Measurements from ENCODE around the gene MMP21.

MMP21 gene

DNA sequence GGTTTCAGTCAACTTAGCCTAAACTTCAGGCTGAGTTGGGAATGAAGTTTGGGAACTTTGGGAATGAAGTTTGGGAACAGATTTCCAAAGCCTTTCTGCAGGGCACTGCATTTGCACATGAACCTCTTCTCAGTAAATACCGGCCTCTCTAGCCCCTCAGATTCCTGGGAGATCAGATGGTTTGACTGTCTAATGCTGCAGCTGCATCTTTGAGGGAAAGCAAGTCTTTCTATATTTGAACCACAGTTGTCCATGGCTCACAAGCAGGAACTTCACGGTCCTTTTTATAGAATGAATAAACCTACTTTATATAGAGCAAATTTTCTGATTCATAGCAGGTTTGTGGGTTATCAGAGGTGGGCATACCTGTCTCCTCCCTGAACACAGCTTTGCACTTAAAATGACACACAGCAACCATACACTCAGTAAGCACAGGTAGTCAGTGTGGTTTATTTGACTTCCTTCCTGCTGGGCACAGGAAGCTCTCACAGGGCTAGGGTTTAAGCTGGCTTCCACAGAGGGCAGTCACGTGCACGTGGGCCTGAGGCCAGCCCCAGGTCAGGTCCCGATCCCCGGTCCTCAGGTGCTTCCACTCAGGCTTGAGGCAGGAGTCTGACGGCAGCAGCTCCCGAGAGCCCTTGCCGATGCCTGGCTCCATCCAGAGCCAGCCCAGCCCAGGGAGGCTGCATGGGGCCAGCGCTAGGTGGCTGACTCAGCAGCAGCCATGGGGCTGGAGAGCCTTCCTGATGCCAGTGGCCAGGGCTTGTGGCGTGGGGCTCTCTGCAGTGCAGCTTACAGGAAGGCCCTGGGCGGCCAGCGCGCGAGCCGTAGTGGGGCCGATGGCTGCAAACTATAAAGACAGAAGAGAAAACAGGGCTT is 12.8 kb upstream of the MMP21 start:
- TF ChIP-seq SUZ12 (IDR thresholded peaks at IDR 0.05; ENCODE audit: extremely low read depth, insufficient read depth, insufficient read length) (no peak), ZNF274 (IDR thresholded peaks at IDR 0.05; ENCODE audit: low read depth, low read length) (no peak), YY1 (IDR thresholded peaks at IDR 0.05; ENCODE audit: insufficient read depth, insufficient read length) (no peak)
- H3K4me3 ChIP-seq (ENCODE audit: insufficient read length, low read depth), result no peak overlapping the region
- no peaks in the 10 kb centered on the region for H3K9me3 ChIP-seq (ENCODE audit: insufficient read depth, low read length)
- no peak overlapping the region for H3K9ac ChIP-seq (ENCODE audit: insufficient read length, low read depth)
- H3K4me1 ChIP-seq (ENCODE audit: insufficient read depth, insufficient read length), result no peaks in the 10 kb centered on the region
- H3K27me3 ChIP-seq (ENCODE audit: insufficient read depth, insufficient read length), result no peaks in the 10 kb centered on the region
- DNase-seq (ENCODE audit: low read depth, low spot score), result no peak
- H3K36me3 ChIP-seq (ENCODE audit: insufficient read depth, insufficient read length, low read length), result peaks cover 30% of the 10 kb centered on the region

DNA sequence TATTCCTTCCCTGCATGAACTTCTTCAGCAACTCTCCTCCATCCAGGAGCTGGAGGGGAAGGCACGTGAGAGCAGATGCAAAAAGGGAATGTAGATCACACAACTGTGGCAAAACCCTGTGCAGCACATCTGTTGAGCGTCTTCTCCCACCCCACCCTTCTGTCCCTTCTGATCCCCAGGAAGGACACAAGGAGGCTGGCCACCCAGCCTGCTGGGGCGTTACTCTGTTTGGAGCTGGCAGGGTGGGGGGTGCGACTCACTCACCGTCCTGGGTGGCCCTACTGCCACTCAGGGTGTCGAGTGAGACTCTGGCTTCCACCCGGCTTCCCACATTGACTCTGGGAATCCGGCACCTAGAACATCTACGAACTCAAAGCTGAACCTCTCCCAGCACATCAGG is 10.2 kb upstream of the MMP21 start:
- H3K4me3 ChIP-seq (ENCODE audit: insufficient read length, low read depth), result no peak overlapping the region
- H3K9me3 ChIP-seq (ENCODE audit: insufficient read depth, low read length), result no peaks in the 10 kb centered on the region
- no peak overlapping the region for H3K9ac ChIP-seq (ENCODE audit: insufficient read length, low read depth)
- peaks cover 17% of the 10 kb centered on the region for H3K36me3 ChIP-seq (ENCODE audit: insufficient read depth, insufficient read length, low read length)
- no peak for TF ChIP-seq ZNF274 (IDR thresholded peaks at IDR 0.05; ENCODE audit: low read depth, low read length)
- TF ChIP-seq SUZ12 (IDR thresholded peaks at IDR 0.05; ENCODE audit: extremely low read depth, insufficient read depth, insufficient read length), result no peak
- no peak for TF ChIP-seq YY1 (IDR thresholded peaks at IDR 0.05; ENCODE audit: insufficient read depth, insufficient read length)
- no peaks in the 10 kb centered on the region for H3K27me3 ChIP-seq (ENCODE audit: insufficient read depth, insufficient read length)
- no peak for DNase-seq (ENCODE audit: low read depth, low spot score)
- H3K4me1 ChIP-seq (ENCODE audit: insufficient read depth, insufficient read length), result peaks cover 2% of the 10 kb centered on the region

DNA sequence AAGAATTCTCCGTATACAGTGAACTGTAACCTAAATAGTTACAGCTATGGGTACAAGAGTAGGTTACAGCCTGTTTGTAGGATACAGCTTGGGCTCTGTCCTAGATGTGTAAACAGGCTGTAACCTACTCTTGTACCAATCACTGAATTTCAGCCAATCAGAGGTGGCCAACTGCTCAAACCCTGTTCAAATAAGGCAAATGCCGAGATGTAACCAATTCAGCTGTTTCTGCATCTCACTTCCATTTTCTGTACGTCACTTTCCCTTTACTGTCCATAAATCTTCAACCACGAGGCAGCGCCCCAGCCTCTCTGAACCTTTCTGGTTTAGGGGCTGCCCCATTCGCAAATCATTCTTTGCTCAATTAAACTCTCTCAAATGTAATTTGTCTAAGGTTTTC is 8.3 kb upstream of the MMP21 start:
- H3K36me3 ChIP-seq (ENCODE audit: insufficient read depth, insufficient read length, low read length), result peaks cover 9% of the 10 kb centered on the region
- peaks cover 2% of the 10 kb centered on the region for H3K4me1 ChIP-seq (ENCODE audit: insufficient read depth, insufficient read length)
- no peak overlapping the region for H3K9ac ChIP-seq (ENCODE audit: insufficient read length, low read depth)
- no peak overlapping the region for H3K4me3 ChIP-seq (ENCODE audit: insufficient read length, low read depth)
- no peak for TF ChIP-seq ZNF274 (IDR thresholded peaks at IDR 0.05; ENCODE audit: low read depth, low read length)
- no peak for TF ChIP-seq YY1 (IDR thresholded peaks at IDR 0.05; ENCODE audit: insufficient read depth, insufficient read length)
- TF ChIP-seq SUZ12 (IDR thresholded peaks at IDR 0.05; ENCODE audit: extremely low read depth, insufficient read depth, insufficient read length), result no peak
- H3K27me3 ChIP-seq (ENCODE audit: insufficient read depth, insufficient read length), result no peaks in the 10 kb centered on the region
- no peak for DNase-seq (ENCODE audit: low read depth, low spot score)
- no peaks in the 10 kb centered on the region for H3K9me3 ChIP-seq (ENCODE audit: insufficient read depth, low read length)

DNA sequence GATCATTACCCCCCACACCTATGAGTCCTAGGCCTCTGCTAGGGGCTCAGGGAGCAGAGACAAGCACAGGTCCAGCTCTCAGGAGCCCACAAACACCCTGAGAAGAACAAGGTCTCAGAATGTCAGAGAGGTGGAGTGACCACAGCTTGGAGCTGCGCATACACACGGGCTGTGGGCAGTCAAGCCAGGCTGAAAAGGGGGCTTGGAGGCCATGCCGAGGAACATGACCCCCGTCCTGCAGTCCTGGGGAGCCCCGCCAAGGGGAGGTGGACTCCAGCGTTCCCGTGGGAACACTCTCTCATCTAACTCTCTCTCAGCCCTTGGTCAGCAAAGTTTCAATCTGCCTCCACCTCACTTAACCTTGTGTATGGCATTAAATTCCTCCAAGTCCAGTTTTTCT is 7.8 kb upstream of the MMP21 start:
- Histone ChIP-seq H3K27me3 (ENCODE audit: insufficient read depth, insufficient read length) (no peaks in the 10 kb centered on the region), H3K4me1 (ENCODE audit: insufficient read depth, insufficient read length) (peaks cover 2% of the 10 kb centered on the region), H3K4me3 (ENCODE audit: insufficient read length, low read depth) (no peak overlapping the region), H3K9me3 (ENCODE audit: insufficient read depth, low read length) (no peaks in the 10 kb centered on the region), H3K9ac (ENCODE audit: insufficient read length, low read depth) (no peak overlapping the region), H3K36me3 (ENCODE audit: insufficient read depth, insufficient read length, low read length) (peaks cover 3% of the 10 kb centered on the region)
- no peak for DNase-seq (ENCODE audit: low read depth, low spot score)
- TF ChIP-seq YY1 (IDR thresholded peaks at IDR 0.05; ENCODE audit: insufficient read depth, insufficient read length), result no peak
- TF ChIP-seq ZNF274 (IDR thresholded peaks at IDR 0.05; ENCODE audit: low read depth, low read length), result no peak
- no peak for TF ChIP-seq SUZ12 (IDR thresholded peaks at IDR 0.05; ENCODE audit: extremely low read depth, insufficient read depth, insufficient read length)

DNA sequence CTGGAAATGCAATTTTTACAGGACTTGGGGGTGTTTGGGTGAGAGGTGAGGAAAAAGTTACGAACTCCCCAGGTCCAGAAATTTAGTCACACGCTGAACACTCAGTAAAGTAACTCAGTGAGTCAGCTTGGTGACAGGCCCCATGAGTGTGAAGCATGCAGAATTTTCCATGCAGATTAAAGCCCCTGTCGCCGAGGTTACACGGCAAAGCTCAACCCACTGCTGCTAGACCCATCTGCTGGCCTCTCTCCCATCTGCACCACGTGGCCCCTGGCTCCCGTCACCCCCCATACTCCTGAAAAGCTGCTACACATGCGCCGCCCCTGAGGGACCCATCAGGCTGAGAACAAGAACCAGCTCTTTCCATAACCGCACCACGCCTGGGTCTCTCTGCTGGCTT is 7.0 kb upstream of the MMP21 start:
- Histone ChIP-seq H3K36me3 (ENCODE audit: insufficient read depth, insufficient read length, low read length) (peaks cover under 1% of the 10 kb centered on the region), H3K4me3 (ENCODE audit: insufficient read length, low read depth) (no peak overlapping the region), H3K9me3 (ENCODE audit: insufficient read depth, low read length) (no peaks in the 10 kb centered on the region), H3K9ac (ENCODE audit: insufficient read length, low read depth) (no peak overlapping the region), H3K27me3 (ENCODE audit: insufficient read depth, insufficient read length) (no peaks in the 10 kb centered on the region), H3K4me1 (ENCODE audit: insufficient read depth, insufficient read length) (peaks cover 2% of the 10 kb centered on the region)
- DNase-seq (ENCODE audit: low read depth, low spot score), result no peak
- TF ChIP-seq ZNF274 (IDR thresholded peaks at IDR 0.05; ENCODE audit: low read depth, low read length) (no peak), YY1 (IDR thresholded peaks at IDR 0.05; ENCODE audit: insufficient read depth, insufficient read length) (no peak), SUZ12 (IDR thresholded peaks at IDR 0.05; ENCODE audit: extremely low read depth, insufficient read depth, insufficient read length) (no peak)

DNA sequence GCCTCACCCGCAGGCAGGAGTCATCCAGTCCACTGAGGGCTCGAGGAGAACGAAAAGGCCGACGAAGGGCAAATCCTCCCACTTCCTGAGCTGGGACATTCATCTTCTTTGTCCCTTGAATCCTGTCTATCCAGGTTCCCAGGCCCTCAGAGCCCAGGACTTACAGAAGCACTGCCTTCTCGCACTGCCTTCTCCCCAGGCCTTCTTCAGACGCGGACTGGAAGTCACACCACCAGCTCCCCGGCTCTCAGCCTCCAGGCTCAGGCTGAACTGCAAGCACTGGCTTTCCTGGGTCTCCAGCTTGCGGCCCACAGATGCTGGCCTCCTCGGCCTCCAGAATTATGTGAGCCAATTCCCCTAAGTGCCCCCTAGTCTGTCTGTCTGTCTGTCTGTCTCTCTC is 6.4 kb upstream of the MMP21 start:
- no peak for DNase-seq (ENCODE audit: low read depth, low spot score)
- TF ChIP-seq ZNF274 (IDR thresholded peaks at IDR 0.05; ENCODE audit: low read depth, low read length), result no peak
- TF ChIP-seq YY1 (IDR thresholded peaks at IDR 0.05; ENCODE audit: insufficient read depth, insufficient read length), result no peak
- TF ChIP-seq SUZ12 (IDR thresholded peaks at IDR 0.05; ENCODE audit: extremely low read depth, insufficient read depth, insufficient read length), result no peak
- H3K4me3 ChIP-seq (ENCODE audit: insufficient read length, low read depth), result no peak overlapping the region
- H3K27me3 ChIP-seq (ENCODE audit: insufficient read depth, insufficient read length), result no peaks in the 10 kb centered on the region
- H3K9me3 ChIP-seq (ENCODE audit: insufficient read depth, low read length), result no peaks in the 10 kb centered on the region
- peaks cover 2% of the 10 kb centered on the region for H3K4me1 ChIP-seq (ENCODE audit: insufficient read depth, insufficient read length)
- no peak overlapping the region for H3K9ac ChIP-seq (ENCODE audit: insufficient read length, low read depth)
- H3K36me3 ChIP-seq (ENCODE audit: insufficient read depth, insufficient read length, low read length), result no peaks in the 10 kb centered on the region

DNA sequence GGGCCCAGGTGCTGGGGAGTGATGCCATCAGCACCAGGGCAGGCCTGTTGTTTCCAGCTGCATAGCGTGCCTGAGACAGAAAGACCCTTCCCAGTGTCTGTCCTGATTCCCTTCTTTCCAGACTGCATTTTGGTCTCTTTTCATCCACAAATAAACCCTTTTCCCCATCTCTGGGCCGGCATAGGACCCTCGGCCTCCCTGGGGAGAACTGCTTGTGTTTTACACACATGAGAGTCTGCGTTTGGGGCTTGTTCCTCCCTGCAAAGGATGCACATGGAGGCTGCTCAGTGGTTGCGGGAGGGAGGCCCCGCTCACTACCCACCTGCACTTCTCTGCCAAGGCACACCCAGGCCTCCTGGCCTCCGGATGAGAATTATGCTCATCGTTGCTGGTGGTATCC is 5.8 kb upstream of the MMP21 start:
- TF ChIP-seq YY1 (IDR thresholded peaks at IDR 0.05; ENCODE audit: insufficient read depth, insufficient read length) (no peak), ZNF274 (IDR thresholded peaks at IDR 0.05; ENCODE audit: low read depth, low read length) (no peak), SUZ12 (IDR thresholded peaks at IDR 0.05; ENCODE audit: extremely low read depth, insufficient read depth, insufficient read length) (no peak)
- Histone ChIP-seq H3K9ac (ENCODE audit: insufficient read length, low read depth) (no peak overlapping the region), H3K4me1 (ENCODE audit: insufficient read depth, insufficient read length) (peaks cover 2% of the 10 kb centered on the region), H3K4me3 (ENCODE audit: insufficient read length, low read depth) (no peak overlapping the region), H3K36me3 (ENCODE audit: insufficient read depth, insufficient read length, low read length) (no peaks in the 10 kb centered on the region), H3K9me3 (ENCODE audit: insufficient read depth, low read length) (no peaks in the 10 kb centered on the region), H3K27me3 (ENCODE audit: insufficient read depth, insufficient read length) (no peaks in the 10 kb centered on the region)
- no peak for DNase-seq (ENCODE audit: low read depth, low spot score)

Data from NT2/D1 (cell line).